Measurements from ENCODE around the gene RNF115.

- no peak for TF ChIP-seq CTCF (IDR thresholded peaks at IDR 0.05; ENCODE audit: low read depth, low read length, poor library complexity, severe bottlenecking)
- TF ChIP-seq EZH2phosphoT487 (IDR thresholded peaks at IDR 0.05; ENCODE audit: borderline replicate concordance, low read length), result no peak
Measured at GRCh38 chr1:145758575-145758974, 65.3 kb downstream of the RNF115 start.

Measured in DOHH2 (cell line).